HEK293T (cell line): ENCODE results near the gene RSRC1.

Source experiments
- CTCF ChIA-PET: fragments of 350-600 bp; formaldehyde crosslinking; extraction: SDS; loops from one replicate; lab custom pipeline; 2021; ENCODE audit warnings: antibody characterized with exemption, inconsistent platforms; lab: Yijun Ruan, JAX
- POLR2A ChIA-PET: fragments of 350-600 bp; formaldehyde crosslinking; extraction: SDS; loops from one replicate; lab custom pipeline; 2020; ENCODE audit warnings: antibody characterized with exemption, inconsistent platforms; lab: Yijun Ruan, JAX
- DNase-seq: peaks from one replicate; pipeline ENCODE4 v3.0.0; 2012; ENCODE audit warnings: mixed read lengths; ENCODE audit errors: extremely low spot score
- ARNT ChIP-seq: fragments of 450-650 bp; IDR thresholded peaks from 2 replicates; pipeline ENCODE4 v1.6.1; 2017; ENCODE audit warnings: mild to moderate bottlenecking
- BHLHE40 ChIP-seq: fragments of 450-650 bp; IDR thresholded peaks from 2 replicates; pipeline ENCODE4 v1.6.1; 2016; ENCODE audit warnings: mild to moderate bottlenecking, moderate library complexity, borderline replicate concordance
- CTBP1 ChIP-seq: fragments of 450-650 bp; IDR thresholded peaks from 2 replicates; pipeline ENCODE4 v1.6.1; 2016; ENCODE audit warnings: borderline replicate concordance
- ELF4 ChIP-seq: fragments of 450-650 bp; IDR thresholded peaks from 2 replicates; pipeline ENCODE4 v1.6.1; 2017; ENCODE audit warnings: antibody characterized with exemption
- FOXA1 ChIP-seq: fragments of 450-650 bp; IDR thresholded peaks from 2 replicates; pipeline ENCODE4 v1.6.1; 2016; ENCODE audit warnings: mild to moderate bottlenecking
- FOXK2 ChIP-seq: fragments of 450-650 bp; IDR thresholded peaks from 2 replicates; pipeline ENCODE4 v1.6.1; 2016; ENCODE audit warnings: mild to moderate bottlenecking
- FOXM1 ChIP-seq: fragments of 450-650 bp; IDR thresholded peaks from 2 replicates; pipeline ENCODE4 v1.6.1; 2017; ENCODE audit warnings: mild to moderate bottlenecking, borderline replicate concordance
- HDGF ChIP-seq: fragments of 450-650 bp; IDR thresholded peaks from 2 replicates; pipeline ENCODE4 v1.6.1; 2017; ENCODE audit warnings: antibody characterized with exemption, borderline replicate concordance
- L3MBTL2 ChIP-seq: fragments of 450-650 bp; conservative IDR thresholded peaks from 2 replicates; pipeline ENCODE4 v1.6.1; 2016; ENCODE audit warnings: mild to moderate bottlenecking
- LEF1 ChIP-seq: fragments of 450-650 bp; IDR thresholded peaks from 2 replicates; pipeline ENCODE4 v1.6.1; 2017; ENCODE audit warnings: mild to moderate bottlenecking, borderline replicate concordance
- NFRKB ChIP-seq: fragments of 450-650 bp; IDR thresholded peaks from 2 replicates; pipeline ENCODE4 v1.6.1; 2016; ENCODE audit warnings: mild to moderate bottlenecking, moderate library complexity
- PKNOX1 ChIP-seq: fragments of 450-650 bp; IDR thresholded peaks from 2 replicates; pipeline ENCODE4 v1.6.1; 2016
- SP1 ChIP-seq: fragments of 450-650 bp; IDR thresholded peaks from 2 replicates; pipeline ENCODE4 v1.6.1; 2017
- SUZ12 ChIP-seq: fragments of 450-650 bp; IDR thresholded peaks from 2 replicates; pipeline ENCODE4 v1.6.1; 2016; ENCODE audit warnings: mild to moderate bottlenecking
- TARDBP ChIP-seq: fragments of 450-650 bp; IDR thresholded peaks from 2 replicates; pipeline ENCODE4 v1.6.1; 2016
- ZNF384 ChIP-seq: fragments of 450-650 bp; IDR thresholded peaks from 2 replicates; pipeline ENCODE4 v1.6.1; 2016

The RSRC1 gene

GRCh38 chr3:158420654-158421396, 310.9 kb downstream of the RSRC1 start:
- POLR2A ChIA-PET, result no interaction called here
- DNase-seq, result no peak
- CTCF ChIA-PET, result no interaction called here
- TF ChIP-seq SP1, result no peak
- TF ChIP-seq CTBP1, result no peak
- TF ChIP-seq BHLHE40, result no peak
- no peak for TF ChIP-seq FOXA1
- TF ChIP-seq ELF4, result no peak
- TF ChIP-seq LEF1, result no peak
- TF ChIP-seq HDGF, result no peak
- no peak for TF ChIP-seq TARDBP
- TF ChIP-seq SUZ12, result no peak
- no peak for TF ChIP-seq PKNOX1
- TF ChIP-seq ZNF384, result no peak
- no peak for TF ChIP-seq NFRKB
- TF ChIP-seq FOXK2, result no peak
- TF ChIP-seq ARNT, result no peak
- TF ChIP-seq L3MBTL2, result no peak
- TF ChIP-seq FOXM1, result no peak

- DNase-seq, result no peak
- ChIA-PET POLR2A (no interaction called here), CTCF (no interaction called here)
- TF ChIP-seq SP1, result no peak
- TF ChIP-seq BHLHE40, result no peak
- TF ChIP-seq ZNF384, result no peak
- no peak for TF ChIP-seq L3MBTL2
- TF ChIP-seq CTBP1, result no peak
- TF ChIP-seq SUZ12, result no peak
- no peak for TF ChIP-seq FOXA1
- TF ChIP-seq ARNT, result no peak
- TF ChIP-seq FOXM1, result no peak
- TF ChIP-seq FOXK2, result no peak
- TF ChIP-seq ELF4, result no peak
- no peak for TF ChIP-seq LEF1
- TF ChIP-seq PKNOX1, result no peak
Observed at GRCh38 chr3:158430448-158430847, 320.6 kb downstream of the RSRC1 start.

GRCh38 chr3:158430968-158431367, 321.1 kb downstream of the RSRC1 start:
- TF ChIP-seq LEF1 (no peak), ARNT (no peak), PKNOX1 (no peak), CTBP1 (no peak), FOXA1 (no peak)
- ChIA-PET CTCF (no interaction called here), POLR2A (no interaction called here)
- DNase-seq, result no peak

- TF ChIP-seq HDGF, result no peak
- TF ChIP-seq LEF1, result no peak
- no peak for TF ChIP-seq SUZ12
- DNase-seq, result no peak
- CTCF ChIA-PET, result no interaction called here
- POLR2A ChIA-PET, result no interaction called here
Observed at GRCh38 chr3:158431829-158432228, 321.9 kb downstream of the RSRC1 start.

- DNase-seq, result peak; percentile 51
- TF ChIP-seq ELF4 (no peak), CTBP1 (no peak), HDGF (no peak), ZNF384 (no peak), FOXM1 (no peak), ARNT (no peak), LEF1 (no peak), FOXA1 (no peak), L3MBTL2 (no peak), PKNOX1 (no peak)
- CTCF ChIA-PET, result interaction anchor here (0.5 to 1.6 kb wide), 7 partner anchors 9 to 823 kb away, joined by 3 to 5 read pairs (median 3); no protein-coding TSS in a partner anchor
- POLR2A ChIA-PET, result no interaction called here
Observed at GRCh38 chr3:158434412-158435038, 324.6 kb downstream of the RSRC1 start.

GRCh38 chr3:158443632-158444031, 333.7 kb downstream of the RSRC1 start:
- no peak for TF ChIP-seq LEF1
- TF ChIP-seq PKNOX1, result no peak
- TF ChIP-seq FOXA1, result no peak
- TF ChIP-seq FOXK2, result no peak
- no peak for TF ChIP-seq L3MBTL2
- no peak for TF ChIP-seq HDGF
- DNase-seq, result no peak
- ChIA-PET POLR2A (no interaction called here), CTCF (interaction anchor here (0.8 to 1.0 kb wide), 2 partner anchors 9 kb away, joined by 3 read pairs; no protein-coding TSS in a partner anchor)
